Tibial artery (tissue), 4 donors: ENCODE data around the gene PDLIM3.

Experiments used
- DNase-seq, 2 donors: peaks; one replicate each; pipeline ENCODE4 v3.0.0-alpha.2; 2019
- H3K27ac ChIP-seq, 2 donors: fragments of 200-600 bp; sonication (generic) in 1 of 2; 1 replicate in 1 of 2; 2 replicates in 1 of 2; pipeline ENCODE4 v1.5.1; 2018 to 2019; ENCODE audit warnings: mild to moderate bottlenecking in 1 of 2
- H3K27me3 ChIP-seq, 2 donors: fragments of 200-600 bp; sonication (generic) in 1 of 2; one replicate each; pipeline versions ENCODE4 v1.5.1 to v1.6.0; 2016 to 2019
- H3K36me3 ChIP-seq, 3 donors: fragments of 200-600 bp; sonication (generic) in 2 of 3; one replicate each; pipeline ENCODE4 v1.5.1; 2016 to 2019; ENCODE audit warnings: mild to moderate bottlenecking in 2 of 3
- H3K4me1 ChIP-seq, 4 donors: fragments of 200-600 bp; sonication (generic) in 2 of 4; 1 replicate in 3 of 4; 2 replicates in 1 of 4; pipeline ENCODE4 v1.5.1; 2016 to 2019
- H3K4me3 ChIP-seq, 2 donors: fragments of 200-600 bp; sonication (generic) in 1 of 2; 1 replicate in 1 of 2; 2 replicates in 1 of 2; pipeline ENCODE4 v1.5.1; 2018 to 2019; ENCODE audit warnings: mild to moderate bottlenecking in 2 of 2
- H3K9me3 ChIP-seq, 3 donors: fragments of 200-600 bp; sonication (generic) in 1 of 3; one replicate each; pipeline ENCODE4 v1.5.1; 2016 to 2019
- CTCF ChIP-seq, 2 experiments: fragments of 200-600 bp in 1 of 2; fragments of 450-650 bp in 1 of 2; IDR thresholded peaks; one replicate each; pipeline ENCODE4 v1.5.1; 2017 to 2019; ENCODE audit warnings: antibody characterized with exemption in 2 of 2, mild to moderate bottlenecking in 1 of 2, moderate library complexity in 1 of 2
- intact Hi-C: fragments of 100-400 bp; cut with DNase I; formaldehyde crosslinking; loops from one replicate; pipeline ENCODE4 v1.15.0; 2023; ENCODE audit warnings: low total_unique reads

Gene PDLIM3

GRCh38 chr4:185479507-185479971 is 55.8 kb downstream of the PDLIM3 start:
- intact Hi-C loops, result loop anchor here (10.0 kb wide), 1 partner anchor 45 kb away; no protein-coding TSS in a partner anchor

GRCh38 chr4:185473247-185473646 is 62.1 kb downstream of the PDLIM3 start:
- DNase-seq, result no peak
- no peak overlapping the region for H3K4me3 ChIP-seq
- no peaks in the 10 kb centered on the region for H3K9me3 ChIP-seq
- H3K27ac ChIP-seq, result no peak overlapping the region
- TF ChIP-seq CTCF (IDR thresholded peaks at IDR 0.05), result no peak
- peaks cover 0 to 15% (median 2%) of the 10 kb centered on the region in 4 donors for H3K4me1 ChIP-seq
- no peaks in the 10 kb centered on the region for H3K27me3 ChIP-seq
- H3K36me3 ChIP-seq, result no peaks in the 10 kb centered on the region
- intact Hi-C loops, result loop anchor here (5.0 to 10.0 kb wide), 2 partner anchors 52 to 124 kb away; no protein-coding TSS in a partner anchor

More at GRCh38 chr4:185479507-185479971, 55.8 kb downstream of the PDLIM3 start:
- Histone ChIP-seq H3K36me3 (no peaks in the 10 kb centered on the region), H3K27me3 (no peaks in the 10 kb centered on the region), H3K9me3 (no peaks in the 10 kb centered on the region), H3K4me1 (peaks cover 0 to 22% (median 14%) of the 10 kb centered on the region in 4 donors), H3K4me3 (no peak overlapping the region), H3K27ac (peak overlapping the region; percentile 63 to 65)
- DNase-seq, result no peak
- no peak for TF ChIP-seq CTCF (IDR thresholded peaks at IDR 0.05)

GRCh38 chr4:185472103-185472542 is 63.2 kb downstream of the PDLIM3 start:
- H3K4me3 ChIP-seq, result peak overlapping the region; percentile 72 to 78
- H3K4me1 ChIP-seq, result peaks cover 0 to 25% (median 2%) of the 10 kb centered on the region in 4 donors
- H3K36me3 ChIP-seq, result no peaks in the 10 kb centered on the region
- peak overlapping the region; percentile 83 to 84 for H3K27ac ChIP-seq
- H3K27me3 ChIP-seq, result no peaks in the 10 kb centered on the region
- TF ChIP-seq CTCF (IDR thresholded peaks at IDR 0.05), result no peak
- intact Hi-C loops, result loop anchor here (5.0 to 10.0 kb wide), 2 partner anchors 53 to 125 kb away; no protein-coding TSS in a partner anchor
- H3K9me3 ChIP-seq, result no peaks in the 10 kb centered on the region
- no peak for DNase-seq

- peak; percentile 92 to 97 for DNase-seq
- intact Hi-C loops, result loop anchor here (5.0 to 10.0 kb wide), 2 partner anchors 53 to 126 kb away; no protein-coding TSS in a partner anchor
- no peaks in the 10 kb centered on the region for H3K9me3 ChIP-seq
- peak; percentile 70 to 82 for TF ChIP-seq CTCF (IDR thresholded peaks at IDR 0.05)
- H3K36me3 ChIP-seq, result no peaks in the 10 kb centered on the region
- H3K27ac ChIP-seq, result peak within 1 kb of the TSS; percentile 83 to 84
- H3K4me1 ChIP-seq, result peaks cover 0 to 31% (median 2%) of the 10 kb centered on the region in 4 donors
- no peaks in the 10 kb centered on the region for H3K27me3 ChIP-seq
- H3K4me3 ChIP-seq, result peak within 1 kb of the TSS; percentile 72 to 78
Measured at GRCh38 chr4:185471235-185472102, 63.8 kb downstream of the PDLIM3 start, which contains the start of gene CCDC110. Gene CCDC110 (minus strand): TSS chr4:185471733. CDS start chr4:185471683, 50 bp downstream.

- Histone ChIP-seq H3K36me3 (no peaks in the 10 kb centered on the region), H3K27me3 (no peaks in the 10 kb centered on the region), H3K4me1 (peaks cover 0 to 31% (median 2%) of the 10 kb centered on the region in 4 donors), H3K27ac (peak overlapping the region; percentile 79 to 80), H3K4me3 (peak overlapping the region; percentile 60 to 78), H3K9me3 (no peaks in the 10 kb centered on the region)
- intact Hi-C loops, result loop anchor here (5.0 to 10.0 kb wide), 2 partner anchors 54 to 127 kb away; no protein-coding TSS in a partner anchor
- peak; percentile 60 to 82 for DNase-seq
- no peak for TF ChIP-seq CTCF (IDR thresholded peaks at IDR 0.05)
Measured at GRCh38 chr4:185470501-185471195, 64.7 kb downstream of the PDLIM3 start.
